Measurements from ENCODE around the gene MYO15A.

Gene MYO15A

DNA sequence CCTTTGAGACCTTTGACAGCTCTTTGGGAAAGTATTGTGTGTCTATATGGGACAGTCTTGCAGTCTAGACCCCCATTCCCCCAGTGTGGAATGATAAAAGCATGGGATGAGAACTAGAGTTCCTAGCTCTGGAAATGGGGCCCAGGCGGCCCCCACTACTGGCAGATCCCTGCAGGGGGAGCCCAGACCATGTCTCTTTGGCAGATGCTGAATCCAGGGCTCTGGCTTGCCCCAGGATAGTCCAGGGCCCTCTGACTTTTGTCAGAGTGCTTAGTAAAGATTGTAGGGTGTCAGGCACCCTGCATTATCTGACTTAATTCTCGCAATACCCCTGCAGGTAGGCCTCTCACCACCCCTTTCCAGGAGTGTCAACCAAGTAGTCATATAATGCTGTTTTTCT lies 83.4 kb downstream of the MYO15A start:
- H3K4me3 ChIP-seq (ENCODE audit: severe bottlenecking): no peak overlapping the region
- no peak overlapping the region for H3K27ac ChIP-seq (ENCODE audit: poor library complexity, severe bottlenecking)
- TF ChIP-seq, protein P1, sequence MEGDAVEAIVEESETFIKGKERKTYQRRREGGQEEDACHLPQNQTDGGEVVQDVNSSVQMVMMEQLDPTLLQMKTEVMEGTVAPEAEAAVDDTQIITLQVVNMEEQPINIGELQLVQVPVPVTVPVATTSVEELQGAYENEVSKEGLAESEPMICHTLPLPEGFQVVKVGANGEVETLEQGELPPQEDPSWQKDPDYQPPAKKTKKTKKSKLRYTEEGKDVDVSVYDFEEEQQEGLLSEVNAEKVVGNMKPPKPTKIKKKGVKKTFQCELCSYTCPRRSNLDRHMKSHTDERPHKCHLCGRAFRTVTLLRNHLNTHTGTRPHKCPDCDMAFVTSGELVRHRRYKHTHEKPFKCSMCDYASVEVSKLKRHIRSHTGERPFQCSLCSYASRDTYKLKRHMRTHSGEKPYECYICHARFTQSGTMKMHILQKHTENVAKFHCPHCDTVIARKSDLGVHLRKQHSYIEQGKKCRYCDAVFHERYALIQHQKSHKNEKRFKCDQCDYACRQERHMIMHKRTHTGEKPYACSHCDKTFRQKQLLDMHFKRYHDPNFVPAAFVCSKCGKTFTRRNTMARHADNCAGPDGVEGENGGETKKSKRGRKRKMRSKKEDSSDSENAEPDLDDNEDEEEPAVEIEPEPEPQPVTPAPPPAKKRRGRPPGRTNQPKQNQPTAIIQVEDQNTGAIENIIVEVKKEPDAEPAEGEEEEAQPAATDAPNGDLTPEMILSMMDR (IDR thresholded peaks at IDR 0.05; ENCODE audit: poor library complexity, severe bottlenecking): peak; percentile 25
- ATAC-seq (ENCODE audit: low read depth) (no peak), DNase-seq (ENCODE audit: low spot score) (no peak)
- peaks cover 12% of the 10 kb centered on the region for H3K4me1 ChIP-seq (ENCODE audit: insufficient read depth, poor library complexity, severe bottlenecking)
- H3K36me3 ChIP-seq (ENCODE audit: low read depth): peaks cover 82% of the 10 kb centered on the region
- no peaks in the 10 kb centered on the region for H3K9me3 ChIP-seq (ENCODE audit: severe bottlenecking)
- no peaks in the 10 kb centered on the region for H3K27me3 ChIP-seq (ENCODE audit: insufficient read depth, poor library complexity, severe bottlenecking)

DNA sequence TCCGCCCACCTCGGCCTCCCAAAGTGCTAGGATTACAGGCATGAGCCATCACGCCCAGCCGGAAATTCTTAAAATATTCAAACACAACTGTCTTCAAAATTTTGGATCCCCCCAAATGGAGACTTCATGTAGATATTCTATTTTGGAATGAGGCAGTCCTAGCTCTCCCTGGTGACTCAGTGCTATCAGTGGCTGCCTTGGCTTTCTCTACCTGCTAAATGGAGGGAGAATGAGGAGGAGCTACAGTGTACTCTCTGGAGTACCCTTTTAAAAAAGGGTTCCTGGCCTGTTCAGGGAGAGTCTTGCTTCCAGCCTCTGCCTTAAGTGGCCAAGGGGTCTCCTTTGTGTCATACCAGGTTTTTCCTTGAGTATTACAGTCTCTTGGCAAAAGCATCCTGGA lies 85.8 kb downstream of the MYO15A start:
- Histone ChIP-seq H3K27ac (ENCODE audit: poor library complexity, severe bottlenecking) (no peak overlapping the region), H3K36me3 (ENCODE audit: low read depth) (peaks cover 80% of the 10 kb centered on the region), H3K9me3 (ENCODE audit: severe bottlenecking) (no peaks in the 10 kb centered on the region), H3K4me1 (ENCODE audit: insufficient read depth, poor library complexity, severe bottlenecking) (peaks cover 5% of the 10 kb centered on the region), H3K27me3 (ENCODE audit: insufficient read depth, poor library complexity, severe bottlenecking) (no peaks in the 10 kb centered on the region), H3K4me3 (ENCODE audit: severe bottlenecking) (no peak overlapping the region)
- ATAC-seq (ENCODE audit: low read depth) (no peak), DNase-seq (ENCODE audit: low spot score) (no peak)
- TF ChIP-seq, protein P1 (IDR thresholded peaks at IDR 0.05; ENCODE audit: poor library complexity, severe bottlenecking): no peak

DNA sequence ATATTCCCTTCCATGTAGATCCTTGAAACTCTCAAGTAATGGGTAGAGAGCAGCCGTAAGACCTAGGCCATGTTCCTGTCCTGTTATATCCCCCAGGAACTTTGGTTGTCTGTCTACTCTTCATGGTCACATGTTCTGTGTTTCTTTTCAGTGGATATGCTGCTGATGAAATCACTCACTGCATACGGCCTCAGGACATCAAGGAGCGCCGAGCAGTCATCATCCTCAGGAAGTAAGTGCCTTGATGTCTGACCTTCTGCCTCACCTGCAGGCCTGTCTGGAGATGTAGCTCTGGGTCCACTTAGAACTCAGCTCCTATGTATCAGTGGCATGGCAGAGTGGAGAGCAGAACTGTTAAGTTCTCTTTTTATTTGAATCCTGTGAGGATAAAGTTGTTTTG lies 86.2 kb downstream of the MYO15A start:
- no peak overlapping the region for H3K27ac ChIP-seq (ENCODE audit: poor library complexity, severe bottlenecking)
- TF ChIP-seq, protein P1 (IDR thresholded peaks at IDR 0.05; ENCODE audit: poor library complexity, severe bottlenecking): no peak
- ATAC-seq (ENCODE audit: low read depth) (no peak; the same call in 2 of the 3 replicates), DNase-seq (ENCODE audit: low spot score) (no peak)
- H3K4me1 ChIP-seq (ENCODE audit: insufficient read depth, poor library complexity, severe bottlenecking): peaks cover 5% of the 10 kb centered on the region
- H3K9me3 ChIP-seq (ENCODE audit: severe bottlenecking): no peaks in the 10 kb centered on the region
- H3K27me3 ChIP-seq (ENCODE audit: insufficient read depth, poor library complexity, severe bottlenecking): no peaks in the 10 kb centered on the region
- H3K36me3 ChIP-seq (ENCODE audit: low read depth): peaks cover 80% of the 10 kb centered on the region
- H3K4me3 ChIP-seq (ENCODE audit: severe bottlenecking): no peak overlapping the region

DNA sequence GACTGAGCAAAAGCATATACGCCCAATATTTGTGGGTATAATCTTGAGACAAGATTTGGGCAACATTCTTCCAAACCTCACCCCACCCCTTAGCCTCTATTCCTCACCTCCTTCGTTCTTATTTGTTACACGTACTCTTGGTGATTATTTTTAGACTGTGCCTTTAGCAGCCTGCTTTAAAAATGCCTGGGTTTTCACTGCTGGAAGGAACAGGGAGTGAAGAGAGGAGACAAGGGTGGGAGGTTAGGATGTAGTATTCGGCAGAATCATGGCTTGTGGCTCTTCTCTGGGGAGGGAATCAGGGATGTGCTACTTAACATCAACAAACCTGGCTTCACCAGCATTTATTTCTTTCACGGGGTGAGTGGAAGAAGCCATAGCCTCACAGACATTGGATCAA lies 86.7 kb downstream of the MYO15A start:
- Histone ChIP-seq H3K36me3 (ENCODE audit: low read depth) (peaks cover 80% of the 10 kb centered on the region), H3K9me3 (ENCODE audit: severe bottlenecking) (no peaks in the 10 kb centered on the region), H3K27ac (ENCODE audit: poor library complexity, severe bottlenecking) (no peak overlapping the region), H3K4me3 (ENCODE audit: severe bottlenecking) (no peak overlapping the region), H3K4me1 (ENCODE audit: insufficient read depth, poor library complexity, severe bottlenecking) (peaks cover 5% of the 10 kb centered on the region), H3K27me3 (ENCODE audit: insufficient read depth, poor library complexity, severe bottlenecking) (no peaks in the 10 kb centered on the region)
- DNase-seq (ENCODE audit: low spot score): no peak
- no peak for ATAC-seq (ENCODE audit: low read depth)
- TF ChIP-seq, protein P1 (IDR thresholded peaks at IDR 0.05; ENCODE audit: poor library complexity, severe bottlenecking): no peak

DNA sequence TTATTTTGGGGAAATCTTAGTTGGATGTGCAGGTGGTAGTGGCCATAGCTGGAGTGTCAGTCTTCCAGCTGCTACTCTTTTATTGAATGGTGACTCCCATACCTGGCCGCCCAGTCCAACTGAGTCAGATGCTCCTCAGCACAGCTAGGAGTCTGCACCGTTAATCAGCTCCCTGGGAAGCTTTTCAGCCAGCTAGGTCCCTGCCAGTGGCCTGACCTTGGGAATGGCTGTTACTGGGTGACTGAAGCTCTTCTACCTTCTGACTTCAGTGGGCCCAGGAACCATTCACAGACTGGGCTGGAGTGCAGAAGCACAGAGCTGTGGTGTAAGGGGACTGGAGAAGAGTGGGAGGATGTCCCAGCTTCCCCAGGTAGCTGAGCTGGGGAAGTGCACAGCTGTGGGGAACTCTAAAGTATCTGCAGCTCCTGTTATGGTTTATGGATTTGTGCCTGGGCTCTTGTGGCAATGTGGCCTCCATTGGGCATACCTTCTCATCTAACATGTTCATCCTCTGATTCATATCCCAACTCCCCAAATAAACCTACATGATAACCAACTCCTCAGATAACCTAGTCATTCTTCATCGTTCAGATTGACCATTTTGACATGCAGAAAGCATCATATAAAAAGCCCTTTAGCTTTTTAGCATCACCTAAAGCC lies 89.1 kb downstream of the MYO15A start:
- no peak for DNase-seq (ENCODE audit: low spot score)
- Histone ChIP-seq H3K36me3 (ENCODE audit: low read depth) (peaks cover 75% of the 10 kb centered on the region), H3K27ac (ENCODE audit: poor library complexity, severe bottlenecking) (no peak overlapping the region), H3K9me3 (ENCODE audit: severe bottlenecking) (no peaks in the 10 kb centered on the region), H3K4me3 (ENCODE audit: severe bottlenecking) (no peak overlapping the region), H3K27me3 (ENCODE audit: insufficient read depth, poor library complexity, severe bottlenecking) (no peaks in the 10 kb centered on the region), H3K4me1 (ENCODE audit: insufficient read depth, poor library complexity, severe bottlenecking) (peaks cover 5% of the 10 kb centered on the region)
- TF ChIP-seq, protein P1 (IDR thresholded peaks at IDR 0.05; ENCODE audit: poor library complexity, severe bottlenecking): no peak
- no peak for ATAC-seq (ENCODE audit: low read depth)
